SH-SY5Y (cell line): ENCODE results near the gene ZC3H18.

Source experiments
- GATA2 ChIP-seq: IDR thresholded peaks from 2 replicates; pipeline ENCODE4 v1.6.1; 2011; ENCODE audit warnings: mild to moderate bottlenecking, low read depth, low read length
- GATA3 ChIP-seq: IDR thresholded peaks from 2 replicates; pipeline ENCODE4 v1.6.1; 2011; ENCODE audit warnings: low read depth, mild to moderate bottlenecking, low read length, moderate library complexity

GRCh38 chr16:88606148-88606757 lies 36.0 kb downstream of the ZC3H18 start:
- TF ChIP-seq GATA2, result no peak
- no peak for TF ChIP-seq GATA3
